ENCODE results near the gene MPL.

GRCh38 chr1:43331688-43332087 is 5.9 kb upstream of the MPL start:
- TF ChIP-seq, protein P1, sequence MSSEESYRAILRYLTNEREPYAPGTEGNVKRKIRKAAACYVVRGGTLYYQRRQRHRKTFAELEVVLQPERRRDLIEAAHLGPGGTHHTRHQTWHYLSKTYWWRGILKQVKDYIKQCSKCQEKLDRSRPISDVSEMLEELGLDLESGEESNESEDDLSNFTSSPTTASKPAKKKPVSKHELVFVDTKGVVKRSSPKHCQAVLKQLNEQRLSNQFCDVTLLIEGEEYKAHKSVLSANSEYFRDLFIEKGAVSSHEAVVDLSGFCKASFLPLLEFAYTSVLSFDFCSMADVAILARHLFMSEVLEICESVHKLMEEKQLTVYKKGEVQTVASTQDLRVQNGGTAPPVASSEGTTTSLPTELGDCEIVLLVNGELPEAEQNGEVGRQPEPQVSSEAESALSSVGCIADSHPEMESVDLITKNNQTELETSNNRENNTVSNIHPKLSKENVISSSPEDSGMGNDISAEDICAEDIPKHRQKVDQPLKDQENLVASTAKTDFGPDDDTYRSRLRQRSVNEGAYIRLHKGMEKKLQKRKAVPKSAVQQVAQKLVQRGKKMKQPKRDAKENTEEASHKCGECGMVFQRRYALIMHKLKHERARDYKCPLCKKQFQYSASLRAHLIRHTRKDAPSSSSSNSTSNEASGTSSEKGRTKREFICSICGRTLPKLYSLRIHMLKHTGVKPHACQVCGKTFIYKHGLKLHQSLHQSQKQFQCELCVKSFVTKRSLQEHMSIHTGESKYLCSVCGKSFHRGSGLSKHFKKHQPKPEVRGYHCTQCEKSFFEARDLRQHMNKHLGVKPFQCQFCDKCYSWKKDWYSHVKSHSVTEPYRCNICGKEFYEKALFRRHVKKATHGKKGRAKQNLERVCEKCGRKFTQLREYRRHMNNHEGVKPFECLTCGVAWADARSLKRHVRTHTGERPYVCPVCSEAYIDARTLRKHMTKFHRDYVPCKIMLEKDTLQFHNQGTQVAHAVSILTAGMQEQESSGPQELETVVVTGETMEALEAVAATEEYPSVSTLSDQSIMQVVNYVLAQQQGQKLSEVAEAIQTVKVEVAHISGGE (tag by site-specific recombination; conservative IDR thresholded peaks at IDR 0.05; ENCODE audit: low read depth) = no peak
- TF ChIP-seq CTCF (tag by site-specific recombination; IDR thresholded peaks at IDR 0.05) (no peak), PRDM2 (tag by site-specific recombination; IDR thresholded peaks at IDR 0.05; ENCODE audit: borderline replicate concordance) (no peak), ZNF280D (tag by site-specific recombination; IDR thresholded peaks at IDR 0.05) (no peak), ZBTB7A (tag by site-specific recombination; IDR thresholded peaks at IDR 0.05; ENCODE audit: low read depth) (no peak), ZFP69B (tag by site-specific recombination; IDR thresholded peaks at IDR 0.05) (no peak), ZNF324 (tag by site-specific recombination; IDR thresholded peaks at IDR 0.05) (no peak), ZNF121 (tag by site-specific recombination; IDR thresholded peaks at IDR 0.05) (no peak), GLI2 (tag by site-specific recombination; IDR thresholded peaks at IDR 0.05; ENCODE audit: borderline replicate concordance, low read depth) (no peak), INSM2 (tag by site-specific recombination; IDR thresholded peaks at IDR 0.05) (no peak), ZNF354C (tag by site-specific recombination; IDR thresholded peaks at IDR 0.05; ENCODE audit: borderline replicate concordance, low read depth) (no peak), TRIM28 (IDR thresholded peaks at IDR 0.05; ENCODE audit: borderline replicate concordance, low read length) (no peak), KLF1 (tag by site-specific recombination; IDR thresholded peaks at IDR 0.05) (no peak)
- TF ChIP-seq, protein P2, sequence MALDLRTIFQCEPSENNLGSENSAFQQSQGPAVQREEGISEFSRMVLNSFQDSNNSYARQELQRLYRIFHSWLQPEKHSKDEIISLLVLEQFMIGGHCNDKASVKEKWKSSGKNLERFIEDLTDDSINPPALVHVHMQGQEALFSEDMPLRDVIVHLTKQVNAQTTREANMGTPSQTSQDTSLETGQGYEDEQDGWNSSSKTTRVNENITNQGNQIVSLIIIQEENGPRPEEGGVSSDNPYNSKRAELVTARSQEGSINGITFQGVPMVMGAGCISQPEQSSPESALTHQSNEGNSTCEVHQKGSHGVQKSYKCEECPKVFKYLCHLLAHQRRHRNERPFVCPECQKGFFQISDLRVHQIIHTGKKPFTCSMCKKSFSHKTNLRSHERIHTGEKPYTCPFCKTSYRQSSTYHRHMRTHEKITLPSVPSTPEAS (tag by site-specific recombination; IDR thresholded peaks at IDR 0.05) = no peak

All from HEK293 (cell line).